GM12874 (cell line): Measurements from ENCODE around the gene SPTY2D1.

Source experiments
- CTCF ChIP-seq: IDR thresholded peaks from 2 replicates; pipeline ENCODE4 v1.5.1; 2011; ENCODE audit warnings: low read depth, mild to moderate bottlenecking, control low read depth, low read length, moderate library complexity; ENCODE audit not compliant: insufficient read depth

The SPTY2D1 gene

GRCh38 chr11:18564149-18564548 lies 70.0 kb downstream of the SPTY2D1 start:
- TF ChIP-seq CTCF: no peak

GRCh38 chr11:18563090-18563730 lies 70.9 kb downstream of the SPTY2D1 start:
- TF ChIP-seq CTCF: no peak
